NCI-H2171 treated with DMSO at 0.1 percent for 48 hours (cell line): ENCODE data around the gene ALG12.

Experiments
- DNase-seq: peaks from one replicate; lab custom pipeline; 2025; lab: John Stamatoyannopoulos, UW

ALG12 gene

DNA sequence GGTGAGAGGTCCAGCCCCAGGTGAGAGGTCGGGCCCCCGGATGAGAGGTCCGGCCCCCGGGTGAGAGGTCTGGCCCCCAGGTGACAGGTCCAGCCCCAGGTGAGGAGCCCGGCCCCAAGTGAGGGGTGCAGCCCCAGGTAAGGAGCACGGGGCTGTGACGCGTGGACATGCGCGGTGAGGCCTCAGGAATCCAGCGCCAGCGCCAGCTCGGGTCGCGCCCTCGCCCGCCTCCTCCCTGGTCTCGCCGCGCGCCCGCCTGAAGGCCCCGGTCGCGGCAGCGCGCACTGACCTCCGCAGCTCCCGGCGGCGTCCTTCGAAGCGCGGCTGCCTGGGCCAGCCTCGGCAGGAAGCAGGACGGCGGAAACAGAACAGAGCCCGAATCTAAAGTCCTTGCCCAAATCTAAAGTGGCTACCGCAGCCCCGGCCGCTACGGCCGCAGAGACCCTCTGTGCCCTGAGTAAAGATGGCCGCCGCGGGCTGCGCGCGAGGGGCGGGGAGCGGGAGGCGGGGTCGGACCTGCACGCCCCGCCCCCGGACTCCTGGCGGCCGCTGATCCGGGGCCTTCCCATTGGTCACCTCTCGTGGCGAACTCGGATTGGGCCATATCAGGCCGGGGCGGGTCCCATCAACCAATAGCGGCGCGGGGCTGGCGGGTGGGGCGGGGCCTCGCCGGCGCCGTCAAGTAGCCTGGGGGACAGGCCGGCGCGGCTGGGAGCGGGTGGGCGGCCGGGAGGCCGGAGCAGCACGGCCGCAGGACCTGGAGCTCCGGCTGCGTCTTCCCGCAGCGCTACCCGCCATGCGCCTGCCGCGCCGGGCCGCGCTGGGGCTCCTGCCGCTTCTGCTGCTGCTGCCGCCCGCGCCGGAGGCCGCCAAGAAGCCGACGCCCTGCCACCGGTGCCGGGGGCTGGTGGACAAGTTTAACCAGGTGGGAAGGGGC is at the start of gene ALG12, which contains the start of gene CRELD2:
Gene ALG12 (minus strand): TSS at position 465 of the 937 bp plus-strand sequence. CDS start 4,673 bp downstream, outside the sequence.
Gene CRELD2 (plus strand): TSS at position 661 of the 937 bp plus-strand sequence. CDS start 136 bp downstream, at position 797.
- peak; percentile 94 for DNase-seq

DNA sequence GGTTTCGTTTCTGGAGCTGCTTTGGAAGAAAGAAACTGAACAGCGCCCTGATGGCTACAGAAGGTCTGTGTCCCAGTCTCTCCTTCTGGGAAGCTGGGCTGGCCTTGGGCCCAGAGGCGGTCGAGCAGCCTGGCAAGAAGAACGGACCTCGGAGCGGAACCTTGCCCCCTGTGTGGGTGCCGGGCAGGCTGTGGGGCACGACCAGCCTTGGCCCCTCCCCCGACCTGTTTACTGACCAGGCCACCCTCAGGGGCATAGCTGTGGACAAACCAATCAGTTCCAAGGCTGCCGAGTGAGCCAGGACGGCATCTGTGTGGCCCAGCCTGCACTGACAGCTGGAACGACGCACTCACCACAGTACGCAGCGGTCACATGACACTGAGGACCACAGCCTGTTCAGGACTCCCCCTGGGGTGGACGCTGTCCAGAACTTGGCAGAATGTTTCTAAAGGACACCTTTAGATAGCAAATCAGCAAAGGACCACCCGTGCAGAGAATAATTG is 49.5 kb upstream of the ALG12 start:
- no peak for DNase-seq

DNA sequence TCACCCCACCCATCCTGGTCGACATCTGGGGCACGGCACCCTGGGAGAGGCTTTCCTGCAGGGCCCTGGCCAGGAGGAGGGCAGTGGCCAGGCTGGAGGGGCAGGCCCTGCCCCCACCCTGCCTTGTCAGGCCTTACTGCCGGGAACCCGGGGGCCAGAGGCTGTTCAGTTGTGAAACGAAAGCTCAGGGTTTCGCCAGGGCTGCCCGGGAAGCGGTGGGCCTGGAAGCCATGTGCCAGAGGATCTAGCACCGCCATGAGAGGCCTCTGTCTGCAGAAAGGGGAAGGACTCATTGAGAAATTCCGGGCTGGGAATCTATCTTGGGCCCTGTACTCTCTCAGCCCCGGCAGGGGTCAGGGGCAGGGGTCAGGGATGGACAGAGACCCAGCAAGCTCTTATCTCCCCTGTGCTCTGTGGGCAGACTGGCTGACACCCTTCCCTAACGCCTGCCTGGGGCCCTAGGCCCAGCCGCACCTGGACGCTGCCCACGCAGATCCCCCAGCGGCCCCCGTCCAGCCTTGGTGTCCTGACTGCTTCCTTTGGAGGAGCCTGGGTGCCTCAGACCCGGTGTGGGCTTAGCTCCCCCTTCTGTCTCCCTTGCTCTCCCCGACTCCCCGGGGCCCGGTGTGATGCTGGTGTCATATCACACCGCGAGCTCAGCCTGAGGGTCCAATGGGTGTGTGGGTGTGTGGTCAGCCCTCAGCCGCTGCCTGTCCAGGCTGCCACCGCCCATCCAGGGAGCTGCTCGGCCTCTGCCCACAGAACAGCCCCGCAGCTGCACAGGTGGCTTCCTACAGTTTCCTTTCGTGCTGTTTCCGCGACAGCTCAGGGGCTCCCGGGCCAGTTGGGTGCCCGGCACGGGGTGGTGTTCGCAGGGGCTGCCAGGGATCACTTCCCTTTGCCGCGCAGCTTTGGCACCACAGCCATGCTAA is 48.8 kb upstream of the ALG12 start:
- DNase-seq = no peak

- no peak for DNase-seq
Observed at GRCh38 chr22:49966041-49966773, 48.0 kb upstream of the ALG12 start.

GRCh38 chr22:49965091-49966040 is 47.1 kb upstream of the ALG12 start:
- no peak for DNase-seq

DNA sequence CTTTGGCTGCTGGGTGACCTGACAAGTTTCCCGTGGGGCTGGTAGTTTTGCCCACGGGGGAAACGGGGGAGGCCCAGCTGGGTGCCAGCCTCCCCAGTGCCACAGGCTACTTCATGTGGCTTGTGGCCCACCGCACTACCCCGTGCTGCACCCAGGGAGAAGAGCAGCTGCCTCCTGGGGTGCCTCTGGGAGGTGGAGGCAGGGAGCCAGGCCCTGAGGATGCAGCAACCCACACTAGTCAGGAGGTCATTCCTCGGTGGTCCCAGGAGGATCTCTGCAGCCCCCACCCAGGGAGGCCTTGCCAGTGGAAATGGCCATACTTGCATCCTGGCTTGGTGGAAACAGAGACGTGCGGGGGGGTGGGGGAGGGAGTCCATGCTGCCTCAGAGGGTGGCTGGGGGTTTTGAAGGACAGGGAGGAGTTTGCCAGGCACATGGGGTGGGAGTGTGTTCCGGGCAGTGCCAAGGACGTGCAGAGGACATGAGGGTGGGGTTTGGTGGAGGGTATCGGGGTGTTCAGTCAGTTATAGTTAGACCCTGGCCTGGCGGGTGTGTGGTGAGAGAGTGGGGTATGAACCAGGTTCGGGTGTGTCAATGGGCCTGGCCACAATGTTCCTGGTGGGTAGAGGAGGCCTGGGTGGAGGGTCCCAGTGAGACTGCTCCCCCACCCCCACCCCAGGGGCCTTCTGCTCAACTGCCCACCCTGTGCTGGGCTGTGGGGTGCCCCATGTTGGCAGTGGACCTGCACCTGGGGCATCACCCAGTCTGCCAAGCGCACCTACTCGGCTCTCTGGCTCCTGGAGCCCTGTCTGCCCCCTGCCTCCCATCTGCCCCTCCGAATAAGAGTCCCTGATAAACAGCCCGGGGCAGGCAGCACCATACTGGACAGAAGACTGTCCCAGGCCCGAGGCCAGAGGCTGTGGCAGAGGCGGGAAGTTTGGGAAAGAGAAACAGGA is 46.2 kb upstream of the ALG12 start:
- DNase-seq = no peak

GRCh38 chr22:49963647-49964026 is 45.4 kb upstream of the ALG12 start:
- no peak for DNase-seq

GRCh38 chr22:49962751-49963646 is 44.8 kb upstream of the ALG12 start:
- DNase-seq = no peak

- DNase-seq = peak; percentile 86
Observed at GRCh38 chr22:49962012-49962750, 43.9 kb upstream of the ALG12 start.

GRCh38 chr22:49961601-49962011 is 43.4 kb upstream of the ALG12 start:
- DNase-seq = no peak

DNA sequence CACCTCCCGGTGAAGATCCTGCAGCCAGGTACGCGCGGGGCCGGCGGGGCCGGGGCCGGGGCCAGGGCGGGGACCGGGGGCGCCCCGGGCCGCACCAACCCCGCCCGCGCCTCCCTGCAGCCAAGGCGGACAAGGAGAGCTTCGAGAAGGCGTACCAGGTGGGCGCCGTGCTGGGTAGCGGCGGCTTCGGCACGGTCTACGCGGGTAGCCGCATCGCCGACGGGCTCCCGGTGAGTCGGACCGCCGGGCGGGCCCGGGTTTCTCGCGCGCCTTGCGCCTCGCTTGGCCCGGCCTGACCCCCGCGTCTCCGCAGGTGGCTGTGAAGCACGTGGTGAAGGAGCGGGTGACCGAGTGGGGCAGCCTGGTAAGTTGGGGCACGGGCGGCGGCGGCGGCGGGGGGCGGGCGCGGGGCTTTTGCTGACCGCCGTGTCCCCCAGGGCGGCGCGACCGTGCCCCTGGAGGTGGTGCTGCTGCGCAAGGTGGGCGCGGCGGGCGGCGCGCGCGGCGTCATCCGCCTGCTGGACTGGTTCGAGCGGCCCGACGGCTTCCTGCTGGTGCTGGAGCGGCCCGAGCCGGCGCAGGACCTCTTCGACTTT is 42.9 kb upstream of the ALG12 start:
- DNase-seq = no peak

- peak; percentile 96 for DNase-seq
Observed at GRCh38 chr22:49960159-49961004, 42.1 kb upstream of the ALG12 start, which contains the start of gene PIM3. PIM3 (plus strand) TSS chr22:49960772; CDS start chr22:49960948, 176 bp downstream.

DNA sequence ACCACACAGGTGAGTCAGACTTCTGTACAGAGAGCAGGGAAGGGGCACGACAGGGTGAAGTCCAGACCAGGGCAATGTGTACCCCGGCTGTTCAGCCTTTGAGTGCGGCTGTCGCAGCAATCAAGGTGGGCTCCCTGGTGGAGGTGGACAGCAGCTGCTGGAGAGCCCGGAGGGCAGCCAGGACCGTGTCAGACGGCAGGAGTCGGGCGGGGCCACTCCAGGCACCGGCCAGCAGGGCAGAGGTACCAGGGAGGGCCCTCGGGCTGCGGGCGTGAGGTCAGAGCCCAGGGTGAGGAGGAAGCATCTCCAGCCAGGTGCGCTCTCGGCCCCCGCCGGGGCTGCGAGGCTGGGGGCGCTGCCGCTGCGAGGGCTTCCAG is 41.5 kb upstream of the ALG12 start:
- DNase-seq = no peak

DNA sequence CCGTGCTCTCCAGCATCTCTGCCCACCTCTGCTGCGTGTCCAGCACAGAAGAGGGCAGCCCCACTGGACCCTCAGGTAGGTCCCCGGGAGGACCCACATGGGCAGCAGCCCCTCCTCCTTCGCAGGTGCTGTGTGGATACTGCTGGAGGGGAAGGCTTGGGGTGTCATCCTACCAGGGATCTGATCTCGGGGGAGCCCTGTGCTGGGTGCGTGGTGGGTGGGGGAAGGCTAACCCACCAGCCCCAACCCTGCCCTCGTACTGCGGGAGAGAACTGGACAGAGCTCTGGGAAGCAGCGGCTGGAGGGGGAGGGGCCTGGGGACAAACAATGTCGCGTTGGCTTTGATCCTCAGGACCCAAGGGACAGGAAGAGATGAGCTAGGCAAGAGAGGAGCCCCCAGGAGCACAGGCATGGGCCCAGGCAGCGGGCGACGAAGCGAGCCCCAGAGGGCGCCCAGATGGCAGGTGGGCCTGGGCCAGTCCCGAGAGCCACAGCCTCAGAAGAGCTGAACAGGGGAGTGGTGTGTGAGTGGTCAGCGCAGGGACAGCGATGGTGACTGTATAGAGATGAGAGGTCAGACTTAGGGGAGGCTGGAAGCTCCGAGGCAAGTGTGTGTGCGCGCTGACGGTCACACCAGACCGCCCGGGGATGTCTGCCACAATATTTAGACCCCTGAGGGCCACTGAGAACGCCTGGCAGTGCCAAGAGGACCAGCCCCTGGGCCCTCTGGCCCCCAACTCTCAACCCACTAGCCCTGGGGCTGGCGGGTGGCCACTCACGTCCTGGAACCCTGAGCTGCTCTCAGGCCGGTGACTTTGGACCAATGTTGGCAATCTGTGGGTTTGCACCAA is 40.9 kb upstream of the ALG12 start:
- no peak for DNase-seq

- no peak for DNase-seq
Observed at GRCh38 chr22:49958366-49958921, 40.2 kb upstream of the ALG12 start.
